ENCODE measurements around the gene CCDC186.

CCDC186 gene

DNA sequence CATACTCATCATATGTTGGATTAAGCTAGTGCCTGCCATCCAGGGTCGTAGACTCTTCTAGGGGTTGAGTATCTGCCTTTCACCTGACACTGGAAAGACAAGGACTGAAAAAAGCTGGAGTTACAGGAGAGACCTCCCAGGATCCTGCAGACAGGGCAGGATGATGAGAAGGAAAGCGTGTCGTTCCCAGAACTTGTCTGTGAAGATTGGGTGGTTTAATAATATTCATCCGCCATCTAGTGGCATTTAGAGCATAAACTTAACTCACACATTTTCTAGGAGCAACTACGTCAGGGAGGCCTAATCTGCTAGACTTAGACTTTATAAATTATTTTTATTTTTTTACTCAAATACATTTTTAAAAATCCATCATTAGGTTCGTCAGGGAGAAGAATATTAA, 70.7 kb downstream of the CCDC186 start:
- peak; percentile 68 for DNase-seq

- no peak for DNase-seq
Observed at GRCh38 chr10:114102256-114102655, 71.7 kb downstream of the CCDC186 start.

DNA sequence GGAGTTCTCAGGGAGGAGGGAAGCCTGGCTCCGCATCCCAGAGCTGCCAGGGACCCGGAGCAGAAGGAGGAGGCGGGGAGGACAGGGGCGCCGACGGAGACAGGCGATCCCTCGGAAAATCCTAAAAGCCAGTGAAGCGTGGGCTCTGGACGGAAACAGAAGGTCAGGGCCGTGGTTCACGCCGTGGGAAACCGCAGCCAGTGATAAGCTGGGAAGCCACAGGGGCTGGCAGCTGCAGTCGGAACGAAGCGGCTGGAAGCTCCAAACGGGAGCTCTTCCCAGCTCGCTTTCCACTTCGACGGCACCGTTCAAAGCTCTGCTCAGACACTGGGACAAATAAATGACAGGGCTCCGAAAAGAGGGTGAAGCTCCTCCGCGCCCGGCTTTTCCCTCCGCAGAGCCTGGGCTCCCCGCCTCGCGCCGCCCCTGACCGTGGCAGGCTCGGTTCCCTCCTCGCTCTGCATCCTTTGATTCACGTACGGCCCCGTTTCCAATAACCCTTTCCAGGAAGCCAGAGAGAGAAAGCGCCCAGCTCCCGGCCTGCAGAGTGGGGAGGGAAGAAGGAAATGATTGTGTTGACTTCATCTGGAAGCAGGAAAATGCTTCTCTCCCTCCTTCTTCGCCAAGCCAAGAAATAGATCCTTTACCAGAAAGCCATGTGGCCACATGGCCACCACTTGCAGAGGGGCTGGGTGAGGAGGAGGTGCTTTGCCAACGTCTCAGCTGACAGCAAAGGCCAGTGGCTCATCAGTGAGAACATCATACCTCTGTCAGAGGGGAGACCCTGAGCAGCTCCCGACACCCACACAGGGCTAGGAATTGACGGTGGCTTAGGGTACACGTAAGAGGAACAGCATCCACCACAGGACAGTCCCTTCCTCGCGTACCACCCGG, 72.9 kb downstream of the CCDC186 start:
- DNase-seq, result peak; percentile 22

DNA sequence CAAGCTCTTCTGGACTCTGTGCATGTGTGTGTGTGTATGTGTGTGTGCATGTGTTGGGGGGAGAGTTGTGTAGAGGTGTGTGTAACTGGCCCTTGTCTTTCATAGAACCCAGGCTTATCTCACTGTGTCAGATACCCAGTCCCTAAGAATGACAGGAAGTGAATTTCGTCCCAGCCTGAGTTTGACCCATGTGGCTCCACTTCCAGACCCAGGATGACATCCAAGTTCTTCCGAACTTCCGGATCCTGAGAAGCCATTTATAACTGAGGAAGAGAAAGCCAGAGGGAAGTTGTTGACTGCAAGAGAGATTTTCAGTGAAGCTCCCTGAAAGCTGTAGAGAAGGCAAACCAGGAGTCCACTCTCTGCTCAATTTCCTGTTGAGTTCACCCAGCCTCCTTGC, 77.1 kb downstream of the CCDC186 start:
- no peak for DNase-seq

GRCh38 chr10:114095559-114096337, 78.3 kb downstream of the CCDC186 start:
- DNase-seq, result peak; percentile 40

GRCh38 chr10:114094795-114095194, 79.2 kb downstream of the CCDC186 start:
- no peak for DNase-seq

GRCh38 chr10:114087655-114088054, 86.3 kb downstream of the CCDC186 start:
- no peak for DNase-seq

DNA sequence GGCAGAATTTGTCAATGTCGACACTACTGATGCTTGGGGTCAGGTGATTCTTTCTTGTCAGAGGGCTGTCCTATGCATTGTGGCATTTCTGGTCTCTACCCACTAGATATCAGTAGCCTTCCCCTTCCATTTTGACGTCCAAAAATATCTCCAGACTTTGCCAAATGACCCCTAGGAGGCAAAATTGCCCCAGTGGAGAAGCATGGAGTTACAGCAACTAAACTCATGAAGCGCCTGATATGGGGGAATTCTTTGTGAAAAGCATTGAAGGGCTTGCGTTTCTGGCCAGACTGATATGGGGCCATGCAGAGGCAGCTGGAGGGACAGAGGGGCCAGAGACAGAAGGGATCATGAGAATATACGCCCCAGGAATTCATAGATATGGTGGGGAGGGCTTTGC, 86.7 kb downstream of the CCDC186 start:
- no peak for DNase-seq

DNA sequence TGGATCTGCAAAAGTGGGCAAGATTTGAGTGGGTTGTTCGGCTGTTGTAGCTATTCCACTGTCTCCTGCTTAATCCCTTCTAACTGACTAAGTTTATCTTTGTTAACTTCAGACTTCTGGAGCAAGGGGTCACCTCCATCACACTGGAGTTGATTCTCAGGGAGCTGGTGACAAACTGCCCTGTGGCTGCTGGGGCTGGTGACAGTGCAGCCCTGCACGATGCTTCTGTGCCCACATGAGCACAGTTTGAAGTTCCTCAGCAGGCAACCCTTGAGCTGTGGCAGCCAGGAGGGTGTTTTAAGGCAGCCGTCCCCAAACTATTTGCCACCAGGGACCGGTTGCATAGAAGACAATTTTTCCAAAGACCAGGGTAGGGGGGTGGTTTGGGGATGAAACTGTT, 89.8 kb downstream of the CCDC186 start:
- no peak for DNase-seq

GRCh38 chr10:114083040-114083439, 91.0 kb downstream of the CCDC186 start:
- no peak for DNase-seq

GRCh38 chr10:114081911-114082583, 92.0 kb downstream of the CCDC186 start:
- DNase-seq, result no peak

GRCh38 chr10:114079421-114079820, 94.6 kb downstream of the CCDC186 start:
- DNase-seq, result no peak

- no peak for DNase-seq
Observed at GRCh38 chr10:114078346-114078745, 95.7 kb downstream of the CCDC186 start.

DNA sequence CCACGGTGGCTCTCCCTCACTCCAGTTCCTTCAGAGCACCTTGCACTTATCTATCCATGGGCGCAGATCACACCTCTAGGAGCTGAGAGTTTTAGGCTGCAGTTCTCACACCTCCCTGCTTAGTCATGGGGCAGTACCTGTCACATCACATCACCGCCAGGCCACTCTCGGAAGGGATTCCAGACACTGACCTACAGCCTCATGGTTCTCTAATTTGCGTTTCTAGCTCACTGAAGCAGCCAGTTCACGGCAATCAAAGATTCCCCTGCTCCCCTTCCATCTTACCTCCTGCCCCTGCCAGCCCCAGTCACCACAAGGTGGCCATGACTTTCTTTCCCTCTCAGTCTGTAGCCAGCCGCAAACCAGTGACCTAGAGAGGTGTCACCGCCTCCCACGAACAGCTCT, 96.2 kb downstream of the CCDC186 start:
- no peak for DNase-seq

- DNase-seq, result no peak
Observed at GRCh38 chr10:114077347-114077746, 96.7 kb downstream of the CCDC186 start.

GRCh38 chr10:114075093-114075492, 98.9 kb downstream of the CCDC186 start:
- DNase-seq, result no peak

DNA sequence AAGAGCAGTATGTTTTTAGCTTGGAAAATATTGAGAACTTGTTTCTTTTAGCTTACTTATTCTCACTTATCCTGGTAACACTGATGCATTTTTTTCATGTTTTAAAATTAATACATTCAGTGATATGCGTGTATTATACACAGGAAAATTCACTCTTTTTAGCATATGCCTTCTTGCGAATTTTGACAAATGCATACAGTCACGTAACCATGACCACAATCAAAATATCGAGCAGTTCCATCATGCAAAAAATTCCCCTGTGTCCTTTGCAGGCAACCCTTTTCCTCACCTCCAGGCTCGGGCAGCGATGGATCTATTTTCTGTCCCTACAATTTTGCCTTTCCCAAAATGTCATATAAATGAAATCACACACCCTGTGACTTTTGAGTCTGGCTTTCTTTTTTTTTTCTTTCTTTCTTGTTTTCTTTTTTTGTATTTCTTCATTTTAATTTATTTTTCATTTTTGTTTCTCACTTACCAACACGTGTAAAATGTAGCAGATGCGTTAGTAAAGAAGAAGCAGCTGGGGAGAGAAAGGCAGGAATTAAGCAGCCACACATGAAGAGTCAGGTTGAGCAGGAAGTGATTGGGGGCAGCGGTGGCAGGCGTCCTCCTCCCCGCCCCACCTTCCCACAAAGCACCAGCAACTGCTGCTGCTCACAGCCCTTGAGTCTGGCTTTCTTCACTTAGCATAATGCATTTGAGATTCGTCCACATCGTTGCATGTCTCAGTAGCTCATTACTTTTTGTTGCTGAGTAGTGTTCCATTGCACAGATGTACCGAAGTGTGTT, 100.4 kb downstream of the CCDC186 start:
- DNase-seq, result no peak

GRCh38 chr10:114071178-114071577, 102.8 kb downstream of the CCDC186 start:
- DNase-seq, result no peak
